ENCODE results near the gene TRIM3. TPM values are rescaled to one million over a fixed set of nuclear protein-coding genes. Genes with fewer than 3 reads are reported as not detected.

The TRIM3 gene
- total and polyA plus RNA-seq, 2 experiments from 2014 or later = 7.9 to 21.1 TPM

DNA sequence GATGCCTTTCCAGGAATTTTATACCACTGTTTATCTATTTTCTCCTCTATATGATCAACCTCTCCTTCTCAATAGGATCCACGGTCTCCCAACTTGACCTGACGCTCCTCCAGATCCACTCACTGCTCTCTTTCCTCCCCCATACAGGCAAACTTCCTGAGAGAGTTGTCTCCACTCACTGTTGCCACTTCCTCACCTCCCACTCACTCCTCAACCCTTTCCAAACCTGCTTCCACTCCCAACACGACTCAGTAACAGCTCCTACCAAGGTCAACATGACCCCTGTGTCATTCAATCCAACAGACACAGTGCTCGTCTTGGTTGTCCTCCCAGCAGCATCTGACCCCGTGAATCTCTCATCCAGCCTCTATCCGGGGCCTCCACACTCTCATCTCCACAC, 57.9 kb downstream of the TRIM3 start (continued):
- TF ChIP-seq, protein P1, sequence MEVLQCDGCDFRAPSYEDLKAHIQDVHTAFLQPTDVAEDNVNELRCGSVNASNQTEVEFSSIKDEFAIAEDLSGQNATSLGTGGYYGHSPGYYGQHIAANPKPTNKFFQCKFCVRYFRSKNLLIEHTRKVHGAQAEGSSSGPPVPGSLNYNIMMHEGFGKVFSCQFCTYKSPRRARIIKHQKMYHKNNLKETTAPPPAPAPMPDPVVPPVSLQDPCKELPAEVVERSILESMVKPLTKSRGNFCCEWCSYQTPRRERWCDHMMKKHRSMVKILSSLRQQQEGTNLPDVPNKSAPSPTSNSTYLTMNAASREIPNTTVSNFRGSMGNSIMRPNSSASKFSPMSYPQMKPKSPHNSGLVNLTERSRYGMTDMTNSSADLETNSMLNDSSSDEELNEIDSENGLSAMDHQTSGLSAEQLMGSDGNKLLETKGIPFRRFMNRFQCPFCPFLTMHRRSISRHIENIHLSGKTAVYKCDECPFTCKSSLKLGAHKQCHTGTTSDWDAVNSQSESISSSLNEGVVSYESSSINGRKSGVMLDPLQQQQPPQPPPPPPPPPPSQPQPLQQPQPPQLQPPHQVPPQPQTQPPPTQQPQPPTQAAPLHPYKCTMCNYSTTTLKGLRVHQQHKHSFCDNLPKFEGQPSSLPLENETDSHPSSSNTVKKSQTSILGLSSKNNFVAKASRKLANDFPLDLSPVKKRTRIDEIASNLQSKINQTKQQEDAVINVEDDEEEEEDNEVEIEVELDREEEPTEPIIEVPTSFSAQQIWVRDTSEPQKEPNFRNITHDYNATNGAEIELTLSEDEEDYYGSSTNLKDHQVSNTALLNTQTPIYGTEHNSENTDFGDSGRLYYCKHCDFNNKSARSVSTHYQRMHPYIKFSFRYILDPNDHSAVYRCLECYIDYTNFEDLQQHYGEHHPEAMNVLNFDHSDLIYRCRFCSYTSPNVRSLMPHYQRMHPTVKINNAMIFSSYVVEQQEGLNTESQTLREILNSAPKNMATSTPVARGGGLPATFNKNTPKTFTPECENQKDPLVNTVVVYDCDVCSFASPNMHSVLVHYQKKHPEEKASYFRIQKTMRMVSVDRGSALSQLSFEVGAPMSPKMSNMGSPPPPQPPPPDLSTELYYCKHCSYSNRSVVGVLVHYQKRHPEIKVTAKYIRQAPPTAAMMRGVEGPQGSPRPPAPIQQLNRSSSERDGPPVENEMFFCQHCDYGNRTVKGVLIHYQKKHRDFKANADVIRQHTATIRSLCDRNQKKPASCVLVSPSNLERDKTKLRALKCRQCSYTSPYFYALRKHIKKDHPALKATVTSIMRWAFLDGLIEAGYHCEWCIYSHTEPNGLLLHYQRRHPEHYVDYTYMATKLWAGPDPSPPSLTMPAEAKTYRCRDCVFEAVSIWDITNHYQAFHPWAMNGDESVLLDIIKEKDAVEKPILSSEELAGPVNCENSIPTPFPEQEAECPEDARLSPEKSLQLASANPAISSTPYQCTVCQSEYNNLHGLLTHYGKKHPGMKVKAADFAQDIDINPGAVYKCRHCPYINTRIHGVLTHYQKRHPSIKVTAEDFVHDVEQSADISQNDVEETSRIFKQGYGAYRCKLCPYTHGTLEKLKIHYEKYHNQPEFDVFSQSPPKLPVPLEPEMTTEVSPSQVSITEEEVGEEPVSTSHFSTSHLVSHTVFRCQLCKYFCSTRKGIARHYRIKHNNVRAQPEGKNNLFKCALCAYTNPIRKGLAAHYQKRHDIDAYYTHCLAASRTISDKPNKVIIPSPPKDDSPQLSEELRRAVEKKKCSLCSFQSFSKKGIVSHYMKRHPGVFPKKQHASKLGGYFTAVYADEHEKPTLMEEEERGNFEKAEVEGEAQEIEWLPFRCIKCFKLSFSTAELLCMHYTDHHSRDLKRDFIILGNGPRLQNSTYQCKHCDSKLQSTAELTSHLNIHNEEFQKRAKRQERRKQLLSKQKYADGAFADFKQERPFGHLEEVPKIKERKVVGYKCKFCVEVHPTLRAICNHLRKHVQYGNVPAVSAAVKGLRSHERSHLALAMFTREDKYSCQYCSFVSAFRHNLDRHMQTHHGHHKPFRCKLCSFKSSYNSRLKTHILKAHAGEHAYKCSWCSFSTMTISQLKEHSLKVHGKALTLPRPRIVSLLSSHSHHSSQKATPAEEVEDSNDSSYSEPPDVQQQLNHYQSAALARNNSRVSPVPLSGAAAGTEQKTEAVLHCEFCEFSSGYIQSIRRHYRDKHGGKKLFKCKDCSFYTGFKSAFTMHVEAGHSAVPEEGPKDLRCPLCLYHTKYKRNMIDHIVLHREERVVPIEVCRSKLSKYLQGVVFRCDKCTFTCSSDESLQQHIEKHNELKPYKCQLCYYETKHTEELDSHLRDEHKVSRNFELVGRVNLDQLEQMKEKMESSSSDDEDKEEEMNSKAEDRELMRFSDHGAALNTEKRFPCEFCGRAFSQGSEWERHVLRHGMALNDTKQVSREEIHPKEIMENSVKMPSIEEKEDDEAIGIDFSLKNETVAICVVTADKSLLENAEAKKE (CRISPR knock-in tag; IDR thresholded peaks at IDR 0.05) = no peak
- no peak for TF ChIP-seq ETS1 (IDR thresholded peaks at IDR 0.05)

DNA sequence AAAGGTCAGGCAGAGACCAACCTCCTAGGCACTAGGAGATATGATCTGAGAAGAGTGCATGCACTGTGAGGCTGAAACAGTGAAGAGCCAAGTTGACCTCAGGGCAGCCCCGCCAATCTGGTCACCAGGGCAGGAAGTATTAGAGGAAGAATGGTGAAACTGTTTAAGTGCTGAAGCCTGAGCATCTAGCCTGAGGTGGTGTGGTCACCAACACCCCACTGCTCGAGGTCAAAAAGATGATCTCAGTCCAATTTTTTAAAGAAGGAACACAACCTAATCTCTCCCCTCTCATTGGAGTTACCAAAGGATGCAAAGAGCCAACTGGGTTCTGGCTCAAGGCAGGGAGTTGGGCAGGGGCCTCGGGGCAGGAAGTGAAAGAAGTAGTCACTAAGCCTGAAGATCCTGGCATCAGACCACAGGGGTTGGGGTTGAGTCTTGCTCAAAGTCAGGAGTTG, 58.8 kb downstream of the TRIM3 start:
- Mint-ChIP-seq H3K9me3 (no peaks in the 10 kb centered on the region), H3K4me3 (no peak overlapping the region), H3K27ac (no peak overlapping the region), H3K36me3 (ENCODE audit: low read depth) (no peaks in the 10 kb centered on the region), H3K4me1 (peaks cover 9% of the 10 kb centered on the region; the same call in 2 of the 3 replicates), H3K27me3 (ENCODE audit: insufficient read depth, low read depth, poor library complexity) (peaks cover 5% of the 10 kb centered on the region)
- Histone ChIP-seq H3K4me1 (ENCODE audit: insufficient read depth) (peaks cover 7% of the 10 kb centered on the region; the same call in 1 of the 2 replicates), H3F3A (replicated peaks; ENCODE audit: low read depth) (no peaks in the 10 kb centered on the region), H3K27ac (ENCODE audit: low read depth) (no peak overlapping the region), H2AFZ (no peak overlapping the region), H3K9me2 (ENCODE audit: insufficient read depth) (no peaks in the 10 kb centered on the region), H3K4me3 (no peak overlapping the region), H3K27me3 (ENCODE audit: insufficient read depth) (peaks cover 11% of the 10 kb centered on the region), H3K4me2 (no peak overlapping the region), H4K20me1 (replicated peaks; ENCODE audit: insufficient read depth) (no peaks in the 10 kb centered on the region), H3K79me2 (replicated peaks; ENCODE audit: insufficient read depth) (0 out of 2 replicates have a peak, but pooled peaks cover 3% of the 10 kb centered on the region), H3K36me3 (ENCODE audit: insufficient read depth) (no peaks in the 10 kb centered on the region)
- no peak for DNase-seq (ENCODE audit: low spot score)
- no peak for ATAC-seq
- TF ChIP-seq POLR2AphosphoS5 (IDR thresholded peaks at IDR 0.05; ENCODE audit: low read depth) = no peak
- no peak for TF ChIP-seq ETS1 (IDR thresholded peaks at IDR 0.05)
- TF ChIP-seq JUNB (IDR thresholded peaks at IDR 0.05; ENCODE audit: unreplicated experiment) = no peak
- no peak for TF ChIP-seq EZH2 (IDR thresholded peaks at IDR 0.05; ENCODE audit: low read depth, unreplicated experiment)
- no peak for TF ChIP-seq CREB1 (CRISPR knock-in tag; IDR thresholded peaks at IDR 0.05; ENCODE audit: low read depth)
- TF ChIP-seq, protein P1 (CRISPR knock-in tag; IDR thresholded peaks at IDR 0.05) = no peak
- no peak for TF ChIP-seq EZH2phosphoT487 (IDR thresholded peaks at IDR 0.05; ENCODE audit: unreplicated experiment)
